Lower leg skin (tissue), 4 donors: ENCODE results near the gene SULT1A1. TPM values are rescaled to one million over a fixed set of nuclear protein-coding genes. Genes with fewer than 3 reads are reported as not detected.
"Not testable (repeated sequence)": the region's sequence is repeated elsewhere in the genome, so short reads cannot be mapped to it uniquely, and the experiment has no call there.

Experiments used
- DNase-seq, 2 donors: peaks; one replicate each; pipeline ENCODE4 v3.0.0-alpha.2; 2019; ENCODE audit warnings: low spot score in 2 of 2
- H3K4me3 ChIP-seq: fragments of 200-600 bp; sonication (generic); 2 replicates; pipeline ENCODE4 v1.5.1; 2017; ENCODE audit warnings: mild to moderate bottlenecking, low read depth; ENCODE audit not compliant: poor library complexity, severe bottlenecking
- POLR2A ChIP-seq, 2 donors: fragments of 450-650 bp; IDR thresholded peaks; one replicate each; pipeline ENCODE4 v1.6.1; 2016 to 2017; ENCODE audit warnings: antibody characterized with exemption in 2 of 2, mild to moderate bottlenecking in 1 of 2, moderate library complexity in 1 of 2
- WGBS, 2 donors: methylation state at CpG; one replicate each; pipeline ENCODE4 v1.1.5; 2018; 5-methylcytosine and 5-hydroxymethylcytosine counted together
- intact Hi-C: fragments of 100-400 bp; cut with DNase I; formaldehyde crosslinking; loops from one replicate; pipeline ENCODE4 v1.15.0; 2023; ENCODE audit warnings: low total_unique reads
- total RNA-seq, 4 donors: library from RNA; depleted of rRNA; stranded (reverse); fragments of >200 nt; gene quantifications; one replicate each; pipeline ENCODE4 v1.1.0, GENCODE V29; 2016
- TF ChIP-seq, protein P1 (sequence below), 3 donors: fragments of 450-650 bp; IDR thresholded peaks; one replicate each; pipeline ENCODE4 v1.5.1; 2016; ENCODE audit warnings: antibody characterized with exemption in 3 of 3, mild to moderate bottlenecking in 3 of 3, moderate library complexity in 2 of 3

Gene SULT1A1
- total RNA-seq, 4 donors from 2014 or later, result 2.4 to 7.4 (median 3.1) TPM

DNA sequence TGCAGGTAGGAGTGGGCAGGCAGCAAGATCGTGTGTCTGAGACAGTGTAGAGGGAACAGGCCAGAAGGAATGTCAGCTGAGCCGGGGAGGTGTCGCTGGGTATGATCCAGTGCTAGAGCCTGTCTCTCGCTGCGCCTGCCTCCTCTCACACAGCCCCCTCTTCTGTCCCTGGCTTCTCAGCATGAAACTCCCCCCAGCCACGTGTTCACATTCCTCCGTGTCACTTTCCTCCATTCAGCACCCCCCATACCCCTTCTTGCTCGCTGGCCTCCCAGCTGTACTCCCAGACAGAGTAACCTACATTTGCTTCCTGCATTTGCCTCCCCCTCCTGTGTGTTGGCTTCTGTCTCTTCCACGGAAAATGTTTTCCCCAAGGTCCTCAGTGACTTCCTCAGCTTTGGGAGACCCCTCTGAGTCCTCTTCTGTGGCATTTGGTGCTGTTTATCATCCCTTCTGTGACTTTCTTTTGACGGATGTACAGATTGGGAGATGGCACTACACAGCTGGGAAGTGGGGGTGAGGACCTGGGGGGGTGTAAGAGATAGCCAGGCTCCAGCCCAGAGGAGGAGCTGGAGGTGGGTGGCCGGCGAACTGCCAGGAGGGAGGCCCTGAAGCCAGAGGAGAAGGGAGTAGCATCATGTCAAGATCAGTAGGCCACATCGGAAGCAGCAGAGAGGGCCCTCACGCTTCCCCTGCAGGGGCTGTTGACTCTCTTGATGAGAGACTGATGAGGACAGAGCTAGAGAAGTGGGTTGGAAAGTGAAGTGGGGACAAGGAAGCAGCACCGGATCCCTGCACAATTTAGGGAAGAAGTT lies 36.9 kb downstream of the SULT1A1 start:
- no peak for TF ChIP-seq POLR2A (IDR thresholded peaks at IDR 0.05)
- TF ChIP-seq, protein P1, sequence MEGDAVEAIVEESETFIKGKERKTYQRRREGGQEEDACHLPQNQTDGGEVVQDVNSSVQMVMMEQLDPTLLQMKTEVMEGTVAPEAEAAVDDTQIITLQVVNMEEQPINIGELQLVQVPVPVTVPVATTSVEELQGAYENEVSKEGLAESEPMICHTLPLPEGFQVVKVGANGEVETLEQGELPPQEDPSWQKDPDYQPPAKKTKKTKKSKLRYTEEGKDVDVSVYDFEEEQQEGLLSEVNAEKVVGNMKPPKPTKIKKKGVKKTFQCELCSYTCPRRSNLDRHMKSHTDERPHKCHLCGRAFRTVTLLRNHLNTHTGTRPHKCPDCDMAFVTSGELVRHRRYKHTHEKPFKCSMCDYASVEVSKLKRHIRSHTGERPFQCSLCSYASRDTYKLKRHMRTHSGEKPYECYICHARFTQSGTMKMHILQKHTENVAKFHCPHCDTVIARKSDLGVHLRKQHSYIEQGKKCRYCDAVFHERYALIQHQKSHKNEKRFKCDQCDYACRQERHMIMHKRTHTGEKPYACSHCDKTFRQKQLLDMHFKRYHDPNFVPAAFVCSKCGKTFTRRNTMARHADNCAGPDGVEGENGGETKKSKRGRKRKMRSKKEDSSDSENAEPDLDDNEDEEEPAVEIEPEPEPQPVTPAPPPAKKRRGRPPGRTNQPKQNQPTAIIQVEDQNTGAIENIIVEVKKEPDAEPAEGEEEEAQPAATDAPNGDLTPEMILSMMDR (IDR thresholded peaks at IDR 0.05), result no peak
- WGBS, 2 donors, result 56 to 70% methylated on average over 15 of the region's 15 CpGs
- intact Hi-C loops, result no loop called here
- no peak for DNase-seq
- no peak overlapping the region for H3K4me3 ChIP-seq

DNA sequence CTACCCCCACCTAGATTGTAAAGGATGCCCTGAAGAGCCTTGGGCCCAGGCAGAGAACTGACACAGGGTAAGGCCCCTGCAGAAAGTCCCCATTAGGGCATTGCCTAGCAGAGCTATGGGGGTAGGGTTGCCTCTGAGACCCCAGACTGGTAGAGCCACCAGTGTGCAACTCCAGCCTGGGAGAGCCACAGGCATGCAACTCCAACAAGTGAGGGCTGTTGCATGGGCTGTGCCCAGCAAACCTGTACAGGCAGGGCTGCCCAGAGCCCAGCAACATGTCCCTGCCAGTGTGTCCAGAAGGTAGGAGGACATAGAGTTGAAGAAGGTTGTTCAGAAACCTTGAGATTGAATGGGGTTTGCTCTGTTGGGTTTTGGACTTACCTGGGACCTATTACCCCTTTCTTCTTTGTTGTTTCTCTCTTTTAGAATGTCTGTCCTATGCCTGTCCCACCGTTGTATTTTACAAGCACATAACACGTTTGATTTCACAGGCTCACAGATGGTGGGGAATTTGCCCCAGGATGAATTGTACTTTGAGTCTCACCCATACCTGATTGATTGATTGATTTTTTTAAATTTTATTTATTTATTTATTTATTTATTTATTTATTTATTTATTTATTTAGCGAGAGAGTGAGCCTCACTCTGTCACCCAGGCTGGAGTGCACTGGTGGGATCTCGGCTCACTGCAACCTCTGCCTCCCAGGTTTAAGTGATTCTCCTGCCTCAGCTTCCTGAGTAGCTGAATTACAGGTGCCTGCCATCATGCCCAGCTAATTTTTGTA lies 39.7 kb downstream of the SULT1A1 start:
- no peak for TF ChIP-seq POLR2A (IDR thresholded peaks at IDR 0.05)
- TF ChIP-seq, protein P1 (IDR thresholded peaks at IDR 0.05), result no peak
- intact Hi-C loops, result no loop called here
- DNase-seq, result no peak
- H3K4me3 ChIP-seq, result no peak overlapping the region
- WGBS, 2 donors, result 93 to 97% methylated on average over 4 of the region's 4 CpGs

DNA sequence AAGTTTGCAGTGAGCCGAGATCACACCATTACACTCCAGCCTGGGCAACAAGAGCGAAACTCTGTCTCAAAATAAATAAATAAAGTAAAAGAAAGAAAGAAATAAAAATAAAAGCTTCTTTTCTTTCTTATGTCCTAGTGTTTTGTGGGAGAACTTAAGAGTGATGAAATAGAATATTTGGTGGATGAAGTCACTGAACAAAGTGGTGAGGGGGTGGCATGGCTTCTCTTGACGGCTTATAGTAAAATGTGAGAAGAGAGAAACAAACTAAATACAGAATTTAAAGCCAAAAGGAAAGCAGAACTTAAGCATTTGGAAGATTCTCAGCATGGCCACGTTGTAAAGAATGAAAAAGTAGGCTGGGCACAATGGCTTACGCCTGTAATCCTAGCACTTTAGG lies 40.8 kb downstream of the SULT1A1 start:
- intact Hi-C loops, result no loop called here
- DNase-seq, result no peak
- 76 to 86% methylated on average over 5 of the region's 5 CpGs for WGBS, 2 donors
- no peak overlapping the region for H3K4me3 ChIP-seq
- no peak for TF ChIP-seq POLR2A (IDR thresholded peaks at IDR 0.05)
- TF ChIP-seq, protein P1 (IDR thresholded peaks at IDR 0.05), result no peak

DNA sequence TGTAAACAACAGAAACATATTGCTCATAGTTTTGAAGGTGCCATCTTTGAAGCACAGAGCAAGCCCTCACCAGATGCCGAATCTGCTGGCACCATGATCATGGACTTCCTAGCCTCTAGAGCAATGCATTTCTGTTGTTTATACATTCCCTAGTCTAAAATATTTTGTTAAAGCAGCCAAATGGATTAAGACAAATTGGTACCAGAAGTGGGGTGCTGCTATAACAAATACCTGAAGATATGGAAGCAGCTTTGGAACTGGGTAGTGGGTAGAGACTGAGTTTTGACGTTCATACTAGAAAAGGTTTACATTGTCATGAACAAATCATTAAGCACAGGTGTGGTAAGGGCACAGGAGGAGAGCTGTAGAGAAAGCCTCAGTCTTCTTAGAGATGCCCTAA lies 42.6 kb downstream of the SULT1A1 start:
- no peak overlapping the region for H3K4me3 ChIP-seq
- 94% methylated on average over 2 of the region's 2 CpGs for WGBS, 2 donors
- DNase-seq, result no peak
- intact Hi-C loops, result no loop called here
- TF ChIP-seq POLR2A (IDR thresholded peaks at IDR 0.05), result no peak
- TF ChIP-seq, protein P1 (IDR thresholded peaks at IDR 0.05), result no peak

DNA sequence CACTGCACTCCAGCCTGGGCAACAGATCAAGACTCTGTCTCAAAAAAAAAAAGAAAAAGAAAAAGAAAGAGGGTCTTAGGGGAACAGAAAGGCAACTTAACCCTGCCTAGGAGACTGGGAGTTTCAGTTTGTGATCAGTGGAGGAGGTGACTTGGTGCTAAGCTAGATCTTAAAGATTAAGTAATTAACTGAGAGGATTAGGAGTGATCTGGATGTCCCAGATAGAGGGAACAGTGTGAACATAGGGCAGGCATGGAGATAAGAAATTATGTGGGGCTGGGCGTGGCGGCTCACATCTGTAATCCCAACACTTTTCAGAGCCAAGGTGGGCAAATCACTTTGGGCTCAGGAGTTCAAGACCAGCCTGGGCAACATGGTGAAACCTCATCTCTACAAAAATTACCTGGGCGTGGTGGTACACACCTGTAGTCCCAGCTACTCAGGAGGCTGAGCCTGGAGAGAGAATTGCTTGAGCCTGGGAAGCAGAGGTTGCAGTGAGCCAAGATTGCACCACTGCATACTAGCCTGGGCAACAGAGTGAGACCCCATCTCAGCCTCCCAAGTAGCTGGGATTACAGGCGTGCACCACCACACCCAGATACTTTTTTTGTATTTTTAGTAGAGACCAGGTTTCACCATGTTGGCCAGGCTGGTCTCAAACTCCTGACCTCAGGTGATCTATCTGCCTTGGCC lies 43.5 kb downstream of the SULT1A1 start:
- 98% methylated on average over 4 of the region's 4 CpGs for WGBS, 2 donors
- intact Hi-C loops, DNase-seq: not testable (repeated sequence)

DNA sequence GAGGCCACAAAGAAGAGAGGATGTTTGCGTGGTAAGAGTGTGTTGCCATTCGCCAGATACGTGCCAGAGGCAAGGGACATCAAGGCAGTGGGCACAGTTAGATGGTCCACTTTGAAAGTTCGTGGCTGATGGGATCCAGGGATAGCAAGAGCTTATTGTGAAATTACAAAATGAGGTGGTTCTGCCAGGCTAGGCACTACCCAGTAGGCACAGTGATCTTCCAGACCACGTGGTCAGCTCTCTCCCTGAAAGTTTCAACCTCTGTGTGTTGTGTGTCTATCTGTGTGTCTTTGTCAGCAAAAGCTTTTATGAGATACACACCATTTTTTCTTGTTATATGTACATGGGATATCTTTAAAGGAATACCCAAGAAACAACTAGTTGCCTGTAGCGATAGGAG lies 46.6 kb downstream of the SULT1A1 start:
- DNase-seq, result no peak
- WGBS, 2 donors, result 89 to 93% methylated on average over 6 of the region's 6 CpGs
- intact Hi-C loops, result no loop called here
- TF ChIP-seq, protein P1 (IDR thresholded peaks at IDR 0.05), result no peak
- TF ChIP-seq POLR2A (IDR thresholded peaks at IDR 0.05), result no peak
- H3K4me3 ChIP-seq, result no peak overlapping the region

More for the DNA sequence above, 43.5 kb downstream of the SULT1A1 start:
- H3K4me3 ChIP-seq, result not testable (repeated sequence)
